GM18502 (cell line): ENCODE measurements around the gene HOXD8.
A peak's percentile ranks its signal among the peaks of the same experiment; 100 is the strongest.

ENCODE experiments used
- ATAC-seq: cut with Tn5 transposase; IDR thresholded peaks from one replicate; pipeline ENCODE4 v1.9.1; 2021; ENCODE audit warnings: mild to moderate bottlenecking; ENCODE audit not compliant: unreplicated experiment, poor library complexity

Gene HOXD8

DNA sequence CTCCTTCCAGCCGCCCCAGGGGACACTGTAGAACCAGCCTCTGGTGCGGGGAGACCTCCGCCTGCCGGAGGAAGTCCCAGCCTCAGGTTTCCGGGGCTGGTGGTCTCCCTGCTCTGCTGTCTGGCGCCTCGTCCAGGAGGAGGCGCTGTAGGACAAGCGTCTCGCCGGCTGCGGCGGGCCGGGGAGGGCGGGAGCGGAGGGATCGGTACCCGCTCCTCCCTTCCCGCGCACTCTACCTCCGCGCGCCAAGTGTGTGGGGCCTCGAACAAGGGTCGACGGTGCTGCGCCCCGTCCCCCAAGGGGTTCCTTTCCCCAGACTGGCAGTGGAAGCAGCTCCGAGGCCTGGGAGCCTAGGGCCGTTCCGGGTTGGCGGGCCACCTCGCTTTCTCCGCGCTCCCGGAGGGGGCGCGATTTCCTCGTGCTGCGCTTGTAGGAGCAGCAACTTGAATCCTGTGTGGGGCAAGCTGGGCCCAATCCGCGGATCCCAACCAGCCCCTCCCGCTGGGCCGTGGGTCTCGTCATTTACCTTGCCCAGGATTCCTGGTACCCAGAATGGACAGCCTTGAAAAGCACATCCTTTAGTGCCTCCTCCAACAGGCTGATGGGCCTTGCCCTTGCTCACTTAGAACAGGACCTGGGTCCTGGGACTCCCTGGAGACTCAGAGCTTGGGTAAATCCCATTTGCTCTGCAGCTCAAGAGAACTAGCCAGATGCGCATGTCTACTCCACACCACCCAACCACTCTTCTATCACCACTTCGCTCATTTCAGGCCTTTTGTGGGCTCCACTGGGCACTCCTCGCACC is 11.2 kb downstream of the HOXD8 start:
- peak; percentile 89 for ATAC-seq

DNA sequence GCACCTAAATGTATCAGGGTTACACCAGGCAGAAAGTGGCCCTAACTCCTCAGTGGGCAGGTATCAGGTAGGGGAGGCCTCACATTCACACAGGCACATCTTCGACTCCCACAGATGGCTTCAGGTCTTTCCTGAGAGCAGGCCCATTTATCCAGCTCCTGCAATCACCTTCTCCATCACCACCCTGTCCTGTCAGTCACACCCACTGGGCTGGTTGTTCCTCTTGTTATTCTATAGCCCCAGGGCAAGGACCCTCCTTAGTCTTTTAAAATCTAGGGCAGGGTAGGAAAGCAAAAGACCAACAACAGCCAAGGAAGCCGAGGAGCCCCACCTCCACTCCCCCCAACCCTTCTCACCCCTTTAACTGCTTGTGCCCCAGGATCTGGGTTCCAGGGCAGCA is 12.8 kb downstream of the HOXD8 start:
- no peak for ATAC-seq

DNA sequence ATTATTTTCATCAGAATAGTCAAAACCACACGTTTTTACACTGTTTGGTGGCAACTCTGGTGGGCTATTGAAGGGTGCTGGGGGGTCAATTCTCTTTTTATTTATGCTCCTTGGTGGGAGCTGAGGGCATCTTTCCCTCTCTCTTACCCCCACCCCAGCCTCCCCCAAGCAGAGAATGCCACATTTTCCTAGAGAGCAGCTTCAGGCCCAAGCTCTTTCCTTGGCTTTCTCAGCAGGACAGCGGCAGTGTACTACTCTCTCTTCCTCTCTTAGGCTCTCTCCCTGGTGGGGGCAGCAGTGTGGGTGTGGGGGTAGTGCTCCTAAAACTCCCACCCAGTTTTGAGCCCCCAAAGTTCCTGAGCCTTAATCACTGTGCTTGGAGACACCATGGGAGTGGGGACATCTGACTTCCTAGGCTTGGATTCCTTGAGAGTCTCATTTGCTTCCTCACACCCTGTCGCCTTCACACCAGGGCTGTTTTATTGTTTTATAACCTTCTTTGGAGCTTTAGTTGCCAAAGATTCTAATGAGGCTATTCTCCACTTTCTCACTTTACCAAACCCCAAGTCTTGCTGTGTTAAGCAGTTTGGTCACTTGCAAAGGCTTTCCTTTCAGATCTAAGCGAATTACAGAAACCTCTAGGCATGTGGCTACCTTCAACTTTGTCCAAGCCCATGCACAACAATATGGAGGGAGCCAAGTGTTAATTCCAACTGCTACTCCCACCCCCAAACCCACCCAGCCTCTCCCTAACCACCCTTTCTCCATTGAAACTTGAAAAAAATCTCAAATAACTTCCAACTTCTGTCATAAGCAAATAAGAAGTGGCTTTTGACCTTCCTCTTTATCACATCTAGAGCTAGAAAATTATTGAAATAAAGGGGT is 15.8 kb downstream of the HOXD8 start:
- ATAC-seq = no peak

DNA sequence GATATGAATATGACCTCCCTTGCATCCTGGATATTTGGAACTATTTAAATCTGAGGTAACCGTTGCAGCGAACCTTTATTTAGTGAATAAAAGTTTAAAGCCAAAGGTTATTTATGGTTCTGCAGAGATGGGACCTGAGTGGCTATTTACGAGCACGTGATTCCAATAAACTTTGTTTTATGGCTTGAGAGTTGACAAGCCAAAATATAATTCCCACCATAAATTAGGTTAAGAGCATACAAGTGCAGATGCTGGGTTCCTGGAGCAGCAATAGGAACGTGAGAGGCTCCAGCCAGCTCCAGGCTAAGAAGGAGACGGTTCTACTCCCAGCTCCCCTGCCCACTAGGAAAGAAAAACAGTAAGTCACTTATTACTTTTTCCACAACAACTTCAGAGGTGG is 16.6 kb downstream of the HOXD8 start:
- no peak for ATAC-seq

DNA sequence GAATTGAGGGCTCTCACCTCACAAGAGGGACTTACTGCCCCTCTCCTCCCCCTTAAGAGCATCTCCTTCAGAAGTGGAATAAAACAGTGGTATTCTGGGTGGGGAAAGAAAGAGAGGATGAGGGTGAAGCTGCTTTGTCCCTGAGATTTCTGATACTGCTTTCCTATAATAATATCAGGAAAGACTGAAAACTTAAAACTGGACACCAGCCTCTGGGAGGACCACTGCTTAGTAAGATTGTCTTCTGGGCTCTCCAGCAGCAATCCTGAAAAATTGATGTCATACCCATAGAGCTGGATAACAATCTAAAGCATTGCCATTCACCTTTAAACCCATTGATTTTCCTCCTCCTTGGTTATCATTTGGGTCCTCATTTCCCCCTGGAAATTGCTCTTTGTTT is 17.1 kb downstream of the HOXD8 start:
- ATAC-seq = no peak

DNA sequence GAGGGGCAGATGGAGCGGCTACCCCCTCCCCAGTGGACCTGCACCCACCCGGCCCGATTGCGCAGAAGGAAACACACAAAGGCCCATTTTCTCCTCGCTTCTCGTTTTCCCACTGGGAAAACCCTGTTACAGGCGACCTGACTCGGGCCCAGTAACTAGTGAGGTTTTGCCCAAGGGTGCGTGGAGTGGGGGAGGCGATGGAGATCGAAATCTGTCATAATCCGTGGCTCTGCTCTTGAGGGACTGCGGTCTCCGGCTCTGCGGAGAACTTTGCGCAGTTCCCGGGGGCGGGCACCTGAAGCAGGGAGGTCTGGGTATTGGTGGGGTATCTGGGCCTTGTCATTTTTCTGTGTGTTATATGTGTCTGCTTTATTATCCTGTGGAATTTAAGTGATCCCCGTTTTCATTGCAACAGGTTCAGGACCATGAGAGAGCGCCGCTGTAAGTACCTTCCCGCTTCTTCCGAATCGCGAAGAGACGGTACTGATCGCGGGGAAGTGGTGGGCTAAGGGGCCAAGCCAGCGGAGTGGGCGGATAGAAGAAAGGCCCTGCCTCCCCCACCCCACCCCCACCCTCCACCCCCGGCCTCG is 17.8 kb downstream of the HOXD8 start:
- ATAC-seq = no peak

DNA sequence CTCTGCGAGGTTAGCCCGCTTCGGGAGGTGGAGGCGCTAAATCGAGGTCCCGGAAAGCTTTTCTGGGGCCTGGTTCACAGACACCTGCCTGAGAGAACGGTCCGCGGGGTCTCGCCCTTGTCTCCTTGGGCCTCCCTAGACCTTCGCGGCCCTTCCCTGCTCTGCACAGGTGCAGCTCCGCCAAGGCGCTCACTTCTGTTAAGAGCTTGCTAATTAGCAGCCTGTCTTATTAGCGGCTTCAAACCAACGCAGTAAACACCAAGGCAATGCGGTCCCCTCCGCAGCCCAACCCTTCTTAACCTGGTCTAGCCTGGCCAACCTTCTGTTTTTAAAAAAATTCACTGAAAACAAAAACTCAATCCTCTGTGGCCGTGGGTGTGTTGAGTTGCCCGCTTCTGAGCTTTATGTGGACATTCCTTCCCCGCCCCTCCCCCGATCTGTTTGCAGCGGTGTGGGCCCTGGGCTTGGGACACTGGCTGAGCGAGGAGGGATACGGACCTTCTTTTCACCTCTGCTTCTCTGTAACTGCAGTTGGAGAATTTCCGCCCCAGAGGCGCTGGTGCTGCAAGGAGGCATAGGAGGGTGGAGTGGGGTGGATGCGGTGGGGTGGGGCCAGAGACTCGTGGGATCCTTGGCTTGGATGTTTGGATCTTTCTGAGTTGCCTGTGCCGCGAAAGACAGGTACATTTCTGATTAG is 18.4 kb downstream of the HOXD8 start:
- ATAC-seq = no peak

DNA sequence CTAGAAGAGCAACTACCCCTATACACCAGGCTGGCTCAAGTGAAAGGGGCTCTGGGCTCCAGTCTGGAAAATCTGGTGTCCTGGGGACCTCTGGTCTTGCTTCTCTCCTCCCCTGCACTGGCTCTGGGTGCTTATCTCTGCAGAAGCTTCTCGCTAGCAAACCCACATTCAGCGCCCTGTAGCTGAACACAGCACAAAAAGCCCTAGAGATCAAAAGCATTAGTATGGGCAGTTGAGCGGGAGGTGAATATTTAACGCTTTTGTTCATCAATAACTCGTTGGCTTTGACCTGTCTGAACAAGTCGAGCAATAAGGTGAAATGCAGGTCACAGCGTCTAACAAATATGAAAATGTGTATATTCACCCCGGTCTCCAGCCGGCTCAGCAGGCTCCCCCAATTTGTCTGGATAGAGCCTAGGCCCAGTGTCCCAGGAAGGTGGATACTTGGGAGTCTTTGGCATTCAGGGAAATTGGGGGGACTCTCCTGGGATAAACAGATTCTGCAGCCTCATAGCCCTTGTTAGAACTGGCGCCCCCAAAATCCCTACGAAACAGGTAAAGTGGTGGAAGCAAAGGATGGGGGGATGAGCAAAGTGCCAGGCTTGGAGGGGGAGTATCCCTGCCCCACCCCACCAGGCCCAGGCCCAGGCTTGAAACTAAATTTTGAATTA is 19.4 kb downstream of the HOXD8 start:
- ATAC-seq = no peak

DNA sequence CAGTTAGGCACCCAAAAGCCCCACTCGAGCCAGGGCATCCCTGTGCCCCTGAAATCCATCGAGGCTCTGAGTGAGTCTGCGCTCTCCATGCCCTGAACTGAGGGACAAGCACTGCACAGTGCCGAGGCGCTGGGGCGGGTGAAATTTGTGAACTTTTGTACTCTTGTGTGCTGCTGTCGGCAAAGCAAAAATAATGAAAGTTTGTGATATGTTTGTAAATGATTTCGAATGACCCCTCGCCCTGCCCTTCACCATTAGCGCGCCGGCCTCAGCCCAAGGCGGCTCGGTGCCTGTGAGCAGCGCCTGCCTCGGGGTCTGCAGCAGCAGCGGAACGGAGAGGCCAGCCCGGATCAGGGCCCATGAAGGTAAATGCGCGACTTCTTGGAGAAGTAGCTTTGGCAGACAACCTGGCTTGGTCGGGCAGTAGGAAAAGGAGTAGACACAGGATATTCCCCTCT is 20.0 kb downstream of the HOXD8 start:
- ATAC-seq = no peak

DNA sequence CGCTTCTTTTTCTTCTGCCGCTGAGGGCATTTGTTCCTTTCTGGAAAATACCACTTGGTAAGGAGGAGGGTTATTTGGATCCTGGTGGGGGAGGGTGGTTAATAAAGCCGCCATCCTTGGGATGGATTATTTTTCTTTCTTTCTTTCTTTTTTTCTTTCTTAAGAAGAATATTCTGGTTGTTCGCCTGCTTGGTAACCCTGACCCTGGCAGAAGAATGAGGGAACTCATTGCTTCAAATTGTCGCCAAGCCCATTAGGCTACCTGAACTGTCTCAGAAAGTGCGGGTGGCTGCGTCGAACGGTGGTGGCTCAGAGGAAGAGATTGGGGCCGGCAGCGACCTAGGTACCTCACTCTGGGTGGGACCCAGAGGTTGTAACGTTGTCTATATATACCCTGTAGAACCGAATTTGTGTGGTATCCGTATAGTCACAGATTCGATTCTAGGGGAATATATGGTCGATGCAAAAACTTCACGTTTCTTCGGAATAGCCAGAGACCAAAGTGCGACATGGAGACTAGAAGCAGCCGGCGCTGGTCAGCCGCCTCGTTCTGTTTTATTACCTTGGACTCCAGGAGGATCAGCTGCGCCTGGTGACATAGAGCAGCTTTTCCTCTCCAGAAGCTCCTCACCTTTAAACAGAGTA is 20.6 kb downstream of the HOXD8 start:
- ATAC-seq = no peak

DNA sequence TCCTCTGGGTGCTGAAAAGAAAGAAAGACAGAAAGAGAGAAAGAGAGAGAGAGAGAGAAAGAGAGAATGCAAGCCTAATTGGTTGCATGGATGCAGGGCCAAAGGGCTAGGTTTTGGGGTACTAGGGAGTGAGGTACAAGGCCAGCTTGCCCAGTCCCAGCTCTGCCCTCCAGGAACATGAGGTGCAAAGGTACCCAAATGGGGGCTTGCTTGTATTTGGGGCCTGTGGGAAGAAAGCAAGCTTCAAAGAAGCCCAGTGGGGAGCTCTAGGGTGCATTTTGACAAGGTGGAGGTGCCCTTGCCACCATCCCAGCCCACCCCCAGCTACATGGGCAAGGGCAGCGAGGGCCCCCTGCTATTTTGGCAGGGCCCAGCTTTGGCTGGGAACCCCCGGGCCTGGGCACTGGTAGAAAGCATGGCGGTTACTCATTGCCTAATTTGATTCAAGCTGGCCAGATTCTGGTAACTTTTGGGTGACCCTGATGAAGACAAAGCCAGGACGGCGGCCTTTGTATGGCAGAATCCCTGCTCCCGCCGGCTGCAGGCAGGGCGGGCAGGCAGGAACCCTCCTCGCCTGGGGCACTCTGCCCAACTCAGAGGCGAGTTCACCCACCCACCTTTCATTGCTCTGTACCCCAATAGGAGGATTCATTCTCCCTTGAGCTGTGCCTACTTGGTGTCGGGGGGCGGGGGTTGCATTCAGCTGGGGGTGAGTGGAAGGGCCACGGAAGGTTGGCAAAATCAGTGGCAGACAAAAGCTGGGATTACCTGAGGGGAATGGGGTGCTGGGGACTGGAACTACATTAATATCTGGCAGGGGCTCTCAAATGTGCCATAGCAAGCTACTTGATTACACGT is 21.3 kb downstream of the HOXD8 start:
- no peak for ATAC-seq

DNA sequence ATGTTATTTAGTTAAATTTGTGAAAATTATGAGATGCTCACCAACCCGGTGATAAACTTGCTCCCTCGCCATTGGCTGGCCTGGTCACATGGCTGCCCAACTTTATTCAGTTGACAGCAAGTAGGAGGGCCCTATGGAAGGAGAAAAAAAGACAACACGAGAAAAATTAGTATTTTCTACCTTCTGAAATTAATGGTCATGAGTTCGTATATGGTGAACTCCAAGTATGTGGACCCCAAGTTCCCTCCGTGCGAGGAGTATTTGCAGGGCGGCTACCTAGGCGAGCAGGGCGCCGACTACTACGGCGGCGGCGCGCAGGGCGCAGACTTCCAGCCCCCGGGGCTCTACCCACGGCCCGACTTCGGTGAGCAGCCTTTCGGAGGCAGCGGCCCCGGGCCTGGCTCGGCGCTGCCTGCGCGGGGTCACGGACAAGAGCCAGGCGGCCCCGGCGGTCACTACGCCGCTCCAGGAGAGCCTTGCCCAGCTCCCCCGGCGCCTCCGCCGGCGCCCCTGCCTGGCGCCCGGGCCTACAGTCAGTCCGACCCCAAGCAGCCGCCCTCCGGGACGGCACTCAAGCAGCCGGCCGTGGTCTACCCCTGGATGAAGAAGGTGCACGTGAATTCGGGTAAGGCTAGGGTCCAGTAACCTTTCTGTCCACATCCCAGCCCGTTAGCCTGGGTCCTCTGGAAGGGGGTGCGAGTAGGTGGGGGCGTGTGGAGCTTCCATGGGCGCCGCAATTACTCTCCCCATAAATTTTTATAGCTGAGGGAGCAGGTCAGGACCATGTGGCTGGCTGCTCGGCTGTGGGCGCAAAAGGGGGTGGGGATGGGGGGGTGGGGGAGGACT is 22.2 kb downstream of the HOXD8 start, which contains the start of gene HOXD4:
Gene HOXD4 (plus strand): TSS at position 109 of the 846 bp plus-strand sequence. CDS start 84 bp downstream, at position 193.
- ATAC-seq = no peak

DNA sequence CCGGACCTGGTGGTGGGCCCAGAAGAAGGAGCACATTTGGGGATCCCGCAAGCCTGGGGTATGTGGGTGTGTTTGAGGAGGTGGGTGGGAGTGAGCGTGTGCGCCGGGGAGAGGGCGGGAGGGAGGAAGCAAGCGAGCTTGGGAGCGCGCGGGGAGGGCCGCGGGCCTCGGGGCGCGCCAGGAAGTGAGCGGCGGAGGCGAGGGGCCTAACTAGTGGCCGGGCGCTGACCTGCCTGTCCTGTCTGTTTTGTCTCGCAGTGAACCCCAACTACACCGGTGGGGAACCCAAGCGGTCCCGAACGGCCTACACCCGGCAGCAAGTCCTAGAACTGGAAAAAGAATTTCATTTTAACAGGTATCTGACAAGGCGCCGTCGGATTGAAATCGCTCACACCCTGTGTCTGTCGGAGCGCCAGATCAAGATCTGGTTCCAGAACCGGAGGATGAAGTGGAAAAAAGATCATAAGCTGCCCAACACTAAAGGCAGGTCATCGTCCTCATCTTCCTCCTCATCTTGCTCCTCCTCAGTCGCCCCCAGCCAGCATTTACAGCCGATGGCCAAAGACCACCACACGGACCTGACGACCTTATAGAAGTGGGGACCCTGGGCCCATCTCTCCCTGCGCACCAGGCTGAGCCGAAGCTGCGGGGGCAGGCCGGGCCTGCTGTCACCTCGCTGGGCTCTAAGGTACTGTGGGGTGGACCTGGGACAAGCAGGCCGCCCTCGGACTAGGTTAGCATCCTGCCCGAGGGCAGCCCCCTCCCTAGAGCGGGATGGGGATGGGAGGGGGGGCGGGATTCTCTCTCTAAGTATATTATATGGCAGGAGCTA is 23.1 kb downstream of the HOXD8 start:
- ATAC-seq = no peak

DNA sequence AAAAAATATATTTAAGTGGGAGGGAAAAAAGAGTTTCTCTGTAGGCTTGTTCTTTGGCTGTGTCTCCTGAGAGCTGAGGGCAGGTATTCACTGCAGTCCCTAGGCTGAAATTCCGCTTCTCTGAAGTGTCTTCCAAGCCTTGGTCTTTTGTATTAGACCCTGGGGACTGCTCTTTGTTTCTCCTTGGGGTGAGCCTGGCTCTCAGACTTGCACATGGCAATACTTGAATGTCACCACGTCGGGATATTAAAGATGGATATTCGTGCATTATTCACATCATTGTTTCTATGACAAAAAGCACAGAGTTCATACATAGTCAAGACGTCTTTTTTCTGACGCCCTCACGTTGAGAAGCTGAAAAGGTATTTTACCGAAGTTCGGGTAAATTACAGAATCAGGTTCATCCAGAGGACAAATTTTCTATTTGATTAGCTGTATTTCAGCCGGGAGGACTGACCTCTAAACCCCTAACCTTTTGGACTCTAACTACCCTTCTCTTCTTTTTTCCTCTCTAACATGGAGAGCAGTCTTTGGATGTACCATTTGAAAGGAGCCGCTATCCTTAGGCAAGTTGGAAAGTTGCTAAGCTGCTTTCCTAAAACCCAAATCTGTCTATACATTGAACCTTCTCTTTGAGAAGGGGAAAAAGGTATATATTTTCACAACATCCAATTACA is 25.2 kb downstream of the HOXD8 start:
- no peak for ATAC-seq

DNA sequence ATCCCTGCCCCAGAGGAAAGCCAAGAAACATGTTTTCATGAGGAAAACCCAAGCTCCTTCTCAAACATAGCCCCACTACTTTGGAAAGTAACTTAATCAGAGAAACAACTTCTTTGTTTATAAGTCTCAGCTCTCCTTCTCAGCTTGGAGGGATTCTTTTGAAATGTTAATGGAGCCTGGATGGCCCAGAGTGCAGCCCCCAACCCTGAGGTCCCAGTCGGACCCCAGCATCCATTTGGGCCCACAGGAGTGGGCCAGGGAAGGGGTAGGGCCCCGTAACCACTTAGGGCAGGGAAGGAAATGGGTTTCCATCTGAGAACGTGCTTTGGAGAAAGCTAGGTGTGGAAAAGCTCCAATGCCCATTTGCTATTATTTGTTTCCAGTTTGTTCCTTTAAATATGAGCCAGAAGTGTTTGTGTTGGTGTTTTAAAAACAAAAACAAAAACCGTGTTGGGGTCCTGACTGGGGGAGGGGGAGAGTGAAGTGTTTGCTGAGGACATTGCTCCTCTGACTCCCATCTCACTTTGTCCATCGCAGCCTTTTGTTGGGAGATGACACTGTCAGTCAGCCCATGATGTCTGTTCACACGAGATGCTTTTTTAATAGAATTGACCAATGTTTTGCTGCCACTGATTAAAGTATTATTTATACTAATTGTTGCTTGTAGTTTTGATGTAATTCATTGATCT is 26.0 kb downstream of the HOXD8 start:
- ATAC-seq = no peak
